ENCODE data around the gene UFSP1. TPM values are rescaled to one million over a fixed set of nuclear protein-coding genes. Genes with fewer than 3 reads are reported as not detected.

Gene UFSP1
- total RNA-seq, 3 donors from 2014 or later (not counting 1 experiment from before 2014, with no cell fraction given): 1.0 to 1.9 (median 1.3) TPM

DNA sequence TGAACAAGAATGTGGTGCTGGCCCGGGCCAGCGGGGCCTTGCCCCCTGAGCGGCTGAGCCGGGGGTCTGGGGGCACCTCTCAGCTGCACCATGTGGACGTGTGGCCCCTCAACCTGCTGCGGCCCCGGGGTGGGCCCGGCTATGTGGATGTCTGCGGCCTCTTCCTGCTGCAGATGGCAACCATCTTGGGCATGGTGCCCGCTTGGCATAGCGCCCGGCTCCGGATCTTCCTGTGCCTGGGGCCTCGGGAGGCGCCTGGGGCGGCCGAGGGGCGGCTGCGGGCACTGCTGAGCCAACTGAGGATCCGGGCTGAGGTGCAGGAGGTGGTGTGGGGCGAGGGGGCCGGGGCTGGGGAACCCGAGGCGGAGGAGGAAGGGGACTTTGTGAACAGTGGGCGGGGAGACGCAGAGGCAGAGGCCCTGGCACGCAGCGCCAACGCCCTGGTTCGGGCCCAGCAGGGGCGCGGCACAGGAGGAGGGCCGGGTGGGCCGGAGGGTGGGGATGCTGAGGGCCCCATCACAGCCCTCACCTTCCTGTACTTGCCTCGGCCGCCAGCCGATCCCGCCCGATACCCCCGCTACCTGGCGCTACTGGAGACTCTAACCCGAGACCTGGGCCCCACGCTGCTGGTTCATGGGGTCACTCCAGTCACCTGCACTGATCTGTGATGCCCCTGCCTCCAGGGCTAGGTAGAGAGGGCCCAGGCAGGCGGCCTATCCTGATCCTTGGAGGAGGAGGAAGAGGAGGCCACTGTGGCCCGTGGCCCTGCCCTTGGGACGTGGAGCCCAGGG is 23.4 kb downstream of the UFSP1 start:
- DNase-seq (peak in 1 of 2 donors; percentile 37), ATAC-seq (peak in 2 of 3 donors; percentile 32)
- H3K27me3 ChIP-seq (ENCODE audit: control insufficient read depth, insufficient read depth, low read length): peaks cover 9% of the 10 kb centered on the region
- no peaks in the 10 kb centered on the region for H3K36me3 Mint-ChIP-seq
- H3K27ac Mint-ChIP-seq: no peak overlapping the region
- H3K4me1 Mint-ChIP-seq: peaks cover 0 to 11% of the 10 kb centered on the region in 2 donors
- H3K9me3 Mint-ChIP-seq: no peaks in the 10 kb centered on the region
- no peaks in the 10 kb centered on the region for H3K9me3 ChIP-seq (ENCODE audit: control insufficient read depth, insufficient read depth, low read length)
- H3K4me1 ChIP-seq (ENCODE audit: control insufficient read depth, insufficient read depth, low read length): peaks cover 20% of the 10 kb centered on the region
- H3K4me3 ChIP-seq (ENCODE audit: low read length): no peak overlapping the region
- intact Hi-C loops (cut with micrococcal nuclease): no loop called here
- peaks cover 0 to 9% of the 10 kb centered on the region in 2 donors for H3K27me3 Mint-ChIP-seq (ENCODE audit: low read depth in 2 of 2)
- peak overlapping the region; percentile 28 for H3K4me3 Mint-ChIP-seq
- H3K36me3 ChIP-seq (ENCODE audit: control insufficient read depth, insufficient read depth, low read length): peaks cover 17% of the 10 kb centered on the region
- TF ChIP-seq, protein P1, sequence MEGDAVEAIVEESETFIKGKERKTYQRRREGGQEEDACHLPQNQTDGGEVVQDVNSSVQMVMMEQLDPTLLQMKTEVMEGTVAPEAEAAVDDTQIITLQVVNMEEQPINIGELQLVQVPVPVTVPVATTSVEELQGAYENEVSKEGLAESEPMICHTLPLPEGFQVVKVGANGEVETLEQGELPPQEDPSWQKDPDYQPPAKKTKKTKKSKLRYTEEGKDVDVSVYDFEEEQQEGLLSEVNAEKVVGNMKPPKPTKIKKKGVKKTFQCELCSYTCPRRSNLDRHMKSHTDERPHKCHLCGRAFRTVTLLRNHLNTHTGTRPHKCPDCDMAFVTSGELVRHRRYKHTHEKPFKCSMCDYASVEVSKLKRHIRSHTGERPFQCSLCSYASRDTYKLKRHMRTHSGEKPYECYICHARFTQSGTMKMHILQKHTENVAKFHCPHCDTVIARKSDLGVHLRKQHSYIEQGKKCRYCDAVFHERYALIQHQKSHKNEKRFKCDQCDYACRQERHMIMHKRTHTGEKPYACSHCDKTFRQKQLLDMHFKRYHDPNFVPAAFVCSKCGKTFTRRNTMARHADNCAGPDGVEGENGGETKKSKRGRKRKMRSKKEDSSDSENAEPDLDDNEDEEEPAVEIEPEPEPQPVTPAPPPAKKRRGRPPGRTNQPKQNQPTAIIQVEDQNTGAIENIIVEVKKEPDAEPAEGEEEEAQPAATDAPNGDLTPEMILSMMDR (IDR thresholded peaks at IDR 0.05): no peak
- WGBS (ENCODE audit: insufficient coverage): 37% methylated on average over 46 of the region's 46 CpGs
- H3K27ac ChIP-seq (ENCODE audit: low read length): no peak overlapping the region

- H3K4me1 ChIP-seq (ENCODE audit: control insufficient read depth, insufficient read depth, low read length): peaks cover 20% of the 10 kb centered on the region
- Mint-ChIP-seq H3K4me1 (peaks cover 0 to 11% of the 10 kb centered on the region in 2 donors), H3K27me3 (ENCODE audit: low read depth in 2 of 2) (peaks cover 0 to 9% of the 10 kb centered on the region in 2 donors), H3K4me3 (no peak overlapping the region), H3K9me3 (no peaks in the 10 kb centered on the region), H3K36me3 (no peaks in the 10 kb centered on the region), H3K27ac (no peak overlapping the region)
- WGBS (ENCODE audit: insufficient coverage): 66% methylated on average over 17 of the region's 17 CpGs
- no peaks in the 10 kb centered on the region for H3K9me3 ChIP-seq (ENCODE audit: control insufficient read depth, insufficient read depth, low read length)
- intact Hi-C loops (cut with micrococcal nuclease): no loop called here
- no peak overlapping the region for H3K27ac ChIP-seq (ENCODE audit: low read length)
- TF ChIP-seq, protein P1 (IDR thresholded peaks at IDR 0.05): no peak
- DNase-seq (no peak), ATAC-seq (no peak)
- H3K4me3 ChIP-seq (ENCODE audit: low read length): no peak overlapping the region
- peaks cover 9% of the 10 kb centered on the region for H3K27me3 ChIP-seq (ENCODE audit: control insufficient read depth, insufficient read depth, low read length)
- H3K36me3 ChIP-seq (ENCODE audit: control insufficient read depth, insufficient read depth, low read length): peaks cover 23% of the 10 kb centered on the region
Measured at GRCh38 chr7:100865372-100865911, 24.1 kb downstream of the UFSP1 start.

GRCh38 chr7:100864263-100864845 is 25.2 kb downstream of the UFSP1 start:
- WGBS (ENCODE audit: insufficient coverage): 85% methylated on average over 12 of the region's 12 CpGs
- Histone ChIP-seq H3K9me3 (ENCODE audit: control insufficient read depth, insufficient read depth, low read length) (no peaks in the 10 kb centered on the region), H3K27ac (ENCODE audit: low read length) (no peak overlapping the region), H3K27me3 (ENCODE audit: control insufficient read depth, insufficient read depth, low read length) (peaks cover 9% of the 10 kb centered on the region), H3K4me3 (ENCODE audit: low read length) (no peak overlapping the region), H3K4me1 (ENCODE audit: control insufficient read depth, insufficient read depth, low read length) (peaks cover 20% of the 10 kb centered on the region), H3K36me3 (ENCODE audit: control insufficient read depth, insufficient read depth, low read length) (peaks cover 32% of the 10 kb centered on the region)
- no peaks in the 10 kb centered on the region for H3K9me3 Mint-ChIP-seq
- no peak overlapping the region for H3K4me3 Mint-ChIP-seq
- TF ChIP-seq, protein P1 (IDR thresholded peaks at IDR 0.05): no peak
- DNase-seq (peak in 1 of 2 donors; percentile 1), ATAC-seq (no peak)
- H3K27ac Mint-ChIP-seq: no peak overlapping the region
- H3K4me1 Mint-ChIP-seq: peaks cover 0 to 11% of the 10 kb centered on the region in 2 donors
- intact Hi-C loops (cut with micrococcal nuclease): no loop called here
- H3K36me3 Mint-ChIP-seq: no peaks in the 10 kb centered on the region
- H3K27me3 Mint-ChIP-seq (ENCODE audit: low read depth in 2 of 2): peaks cover 0 to 9% of the 10 kb centered on the region in 2 donors
